Measurements from ENCODE around the gene NOD2. TPM values are rescaled to one million over a fixed set of nuclear protein-coding genes. Genes with fewer than 3 reads are reported as not detected.
A peak's percentile ranks its signal among the peaks of the same experiment; 100 is the strongest.

The NOD2 gene
- total RNA-seq, 1 donor from 2014 or later = 0.51 TPM

GRCh38 chr16:50673496-50674275, 19.7 kb upstream of the NOD2 start:
- Mint-ChIP-seq H3K27ac (ENCODE audit: unreplicated experiment) (no peak overlapping the region), H3K27me3 (ENCODE audit: low read depth) (no peaks in the 10 kb centered on the region), H3K9me3 (peaks cover 6% of the 10 kb centered on the region)

GRCh38 chr16:50674831-50675230, 18.6 kb upstream of the NOD2 start:
- TF ChIP-seq, protein P1, sequence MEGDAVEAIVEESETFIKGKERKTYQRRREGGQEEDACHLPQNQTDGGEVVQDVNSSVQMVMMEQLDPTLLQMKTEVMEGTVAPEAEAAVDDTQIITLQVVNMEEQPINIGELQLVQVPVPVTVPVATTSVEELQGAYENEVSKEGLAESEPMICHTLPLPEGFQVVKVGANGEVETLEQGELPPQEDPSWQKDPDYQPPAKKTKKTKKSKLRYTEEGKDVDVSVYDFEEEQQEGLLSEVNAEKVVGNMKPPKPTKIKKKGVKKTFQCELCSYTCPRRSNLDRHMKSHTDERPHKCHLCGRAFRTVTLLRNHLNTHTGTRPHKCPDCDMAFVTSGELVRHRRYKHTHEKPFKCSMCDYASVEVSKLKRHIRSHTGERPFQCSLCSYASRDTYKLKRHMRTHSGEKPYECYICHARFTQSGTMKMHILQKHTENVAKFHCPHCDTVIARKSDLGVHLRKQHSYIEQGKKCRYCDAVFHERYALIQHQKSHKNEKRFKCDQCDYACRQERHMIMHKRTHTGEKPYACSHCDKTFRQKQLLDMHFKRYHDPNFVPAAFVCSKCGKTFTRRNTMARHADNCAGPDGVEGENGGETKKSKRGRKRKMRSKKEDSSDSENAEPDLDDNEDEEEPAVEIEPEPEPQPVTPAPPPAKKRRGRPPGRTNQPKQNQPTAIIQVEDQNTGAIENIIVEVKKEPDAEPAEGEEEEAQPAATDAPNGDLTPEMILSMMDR (conservative IDR thresholded peaks at IDR 0.05) = no peak
- Mint-ChIP-seq H3K9me3 (peaks cover 6% of the 10 kb centered on the region), H3K27ac (ENCODE audit: unreplicated experiment) (no peak overlapping the region), H3K27me3 (ENCODE audit: low read depth) (no peaks in the 10 kb centered on the region), H3K4me3 (no peak overlapping the region), H3K4me1 (no peaks in the 10 kb centered on the region), H3K36me3 (ENCODE audit: low read depth) (peaks cover 14% of the 10 kb centered on the region)
- DNase-seq (ENCODE audit: low read depth, low spot score) = no peak

More at GRCh38 chr16:50673496-50674275, 19.7 kb upstream of the NOD2 start:
- peaks cover 16% of the 10 kb centered on the region for H3K36me3 Mint-ChIP-seq (ENCODE audit: low read depth)
- DNase-seq (ENCODE audit: low read depth, low spot score) = no peak
- TF ChIP-seq, protein P1 (conservative IDR thresholded peaks at IDR 0.05) = no peak
- peaks cover 7% of the 10 kb centered on the region for H3K4me1 Mint-ChIP-seq
- H3K4me3 Mint-ChIP-seq = no peak overlapping the region

DNA sequence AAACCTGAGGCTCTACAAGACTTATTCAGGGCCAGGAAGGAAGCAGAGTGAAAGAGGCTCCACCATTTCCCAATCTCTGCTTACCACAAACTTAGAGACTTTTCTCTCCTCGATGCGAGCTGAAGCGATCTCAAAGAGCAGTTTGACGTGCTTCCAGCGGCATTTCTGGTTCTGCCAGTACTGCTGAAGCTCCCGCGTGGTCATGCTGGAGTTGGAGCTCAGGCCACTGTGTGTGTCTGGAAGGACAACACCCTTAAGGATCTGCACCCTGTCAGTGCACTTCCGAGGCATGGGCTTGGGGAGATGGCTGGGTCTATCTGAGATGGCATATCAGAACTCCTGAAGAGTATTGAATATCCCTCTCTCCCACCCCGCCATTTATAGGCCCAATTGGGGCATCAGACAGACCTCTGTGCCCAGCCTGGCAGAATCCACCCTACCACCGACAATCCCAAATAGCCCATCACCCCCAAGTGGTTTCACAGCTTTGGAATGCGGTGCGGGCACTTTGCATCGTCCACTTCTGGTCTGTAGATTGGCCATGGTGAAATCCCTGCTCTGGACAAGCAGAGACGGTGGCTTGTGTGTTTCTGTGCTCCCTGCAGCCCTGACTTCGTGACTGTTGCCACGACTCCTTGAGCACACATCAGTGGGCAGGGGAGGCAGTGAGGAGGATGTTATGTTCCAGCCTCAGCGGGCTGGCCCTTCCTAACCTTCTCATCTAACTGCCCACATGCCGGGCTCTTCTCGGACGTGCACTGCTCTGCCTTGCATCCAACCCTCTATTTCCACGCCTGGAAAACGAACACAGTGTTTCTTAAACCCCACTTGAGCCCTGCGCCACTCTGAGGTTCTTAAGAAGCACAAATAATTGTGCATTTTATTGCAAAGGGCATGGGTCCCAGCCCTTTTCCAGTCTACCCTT, 17.5 kb upstream of the NOD2 start:
- Mint-ChIP-seq H3K27me3 (ENCODE audit: low read depth) (no peaks in the 10 kb centered on the region), H3K9me3 (peaks cover 6% of the 10 kb centered on the region), H3K27ac (ENCODE audit: unreplicated experiment) (no peak overlapping the region), H3K36me3 (ENCODE audit: low read depth) (peaks cover 14% of the 10 kb centered on the region), H3K4me1 (no peaks in the 10 kb centered on the region), H3K4me3 (no peak overlapping the region)
- TF ChIP-seq, protein P1 (conservative IDR thresholded peaks at IDR 0.05) = no peak
- no peak for DNase-seq (ENCODE audit: low read depth, low spot score)

DNA sequence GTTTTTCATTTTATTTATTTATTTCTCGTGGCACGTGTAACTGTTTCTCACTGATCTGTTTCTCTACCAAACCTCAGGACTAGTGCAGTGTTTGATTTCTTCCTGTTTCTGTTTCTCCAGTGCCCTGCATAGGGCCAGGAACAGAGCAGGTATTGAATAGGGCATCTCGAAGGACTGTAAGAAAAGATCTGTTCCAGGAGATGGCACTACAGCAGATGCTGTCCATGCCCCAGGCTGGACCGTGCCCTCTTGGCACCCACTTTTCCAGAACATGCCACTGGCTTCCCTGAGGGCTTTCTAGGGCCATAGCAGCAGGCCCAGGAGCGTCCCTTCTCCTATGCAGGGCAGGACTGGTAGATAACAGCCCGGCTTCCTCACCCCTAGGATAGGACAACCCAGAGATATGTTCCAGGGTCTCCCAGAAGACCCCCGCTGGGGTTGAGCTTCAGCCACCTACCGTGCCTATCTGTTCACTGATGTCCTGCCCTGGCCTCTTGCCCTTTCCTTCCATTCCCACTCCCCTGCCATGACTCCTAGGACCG, 16.7 kb upstream of the NOD2 start:
- Mint-ChIP-seq H3K27me3 (ENCODE audit: low read depth) (no peaks in the 10 kb centered on the region), H3K4me3 (no peak overlapping the region), H3K36me3 (ENCODE audit: low read depth) (peaks cover 9% of the 10 kb centered on the region), H3K27ac (ENCODE audit: unreplicated experiment) (no peak overlapping the region), H3K9me3 (no peaks in the 10 kb centered on the region), H3K4me1 (no peaks in the 10 kb centered on the region)
- TF ChIP-seq, protein P1 (conservative IDR thresholded peaks at IDR 0.05) = no peak
- no peak for DNase-seq (ENCODE audit: low read depth, low spot score)

DNA sequence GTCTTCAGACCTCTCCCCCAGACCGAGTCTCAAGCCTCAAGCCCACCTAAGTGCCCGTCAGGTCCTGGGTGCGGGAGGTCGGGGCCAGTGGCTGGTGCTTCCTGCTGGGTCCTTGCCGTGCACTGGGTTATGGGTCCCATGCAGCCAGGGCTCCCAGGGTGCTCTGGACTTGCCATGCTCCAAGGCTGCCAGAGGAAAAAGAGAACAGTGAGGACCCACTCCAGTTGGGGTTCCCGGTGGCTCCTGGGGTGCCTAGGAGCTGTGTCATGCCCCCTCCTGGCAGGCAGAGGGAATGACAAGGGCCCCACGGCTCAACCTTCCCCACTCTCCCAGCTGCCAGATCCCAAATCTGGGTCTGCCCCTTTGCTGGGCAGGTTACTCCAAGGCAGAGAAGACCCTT, 16.1 kb upstream of the NOD2 start:
- DNase-seq (ENCODE audit: low read depth, low spot score) = no peak
- TF ChIP-seq, protein P1 (conservative IDR thresholded peaks at IDR 0.05) = peak; percentile 46
- Mint-ChIP-seq H3K9me3 (no peaks in the 10 kb centered on the region), H3K4me3 (no peak overlapping the region), H3K27ac (ENCODE audit: unreplicated experiment) (no peak overlapping the region), H3K36me3 (ENCODE audit: low read depth) (peaks cover 4% of the 10 kb centered on the region), H3K27me3 (ENCODE audit: low read depth) (no peaks in the 10 kb centered on the region), H3K4me1 (no peaks in the 10 kb centered on the region)
